GM12878 (cell line): ENCODE measurements around the gene TMC8. TPM values are rescaled to one million over a fixed set of nuclear protein-coding genes. Genes with fewer than 3 reads are reported as not detected.

Source experiments
- ATAC-seq: fragments of 200-7000 bp; cut with Tn5 transposase; 3 replicates; pipeline ENCODE4 v1.9.1; 2020; ENCODE audit warnings: mild to moderate bottlenecking, moderate library complexity
- BruUV-seq: library from RNA; stranded (reverse); fragments of 400-500 nt; replicated peaks from 2 replicates; lab custom pipeline; 2021; lab: Mats Ljungman, UMichigan
- CTCF ChIA-PET: fragments of 300-600 bp; sonication (Branson Sonifier 250); formaldehyde crosslinking; extraction: SDS; loops from one replicate; lab custom pipeline; 2021; ENCODE audit warnings: inconsistent platforms; lab: Yijun Ruan, JAX
- POLR2A ChIA-PET: fragments of 350-600 bp; formaldehyde crosslinking; extraction: SDS; loops from one replicate; lab custom pipeline; 2021; ENCODE audit warnings: inconsistent platforms; lab: Charles Lee
- RAD21 ChIA-PET: fragments of 300-600 bp; sonication (Branson Sonifier 250); formaldehyde crosslinking; loops from one replicate; lab custom pipeline; 2023; ENCODE audit warnings: antibody characterized with exemption; ENCODE audit not compliant: unreplicated experiment; lab: Charles Lee
- SMC1A ChIA-PET: fragments of 300-600 bp; sonication (Branson Sonifier 250); formaldehyde crosslinking; loops from one replicate; lab custom pipeline; 2023; ENCODE audit not compliant: unreplicated experiment, uncharacterized antibody; lab: Charles Lee
- DNase-seq: peaks from one replicate; pipeline ENCODE4 v3.0.0-alpha.2; 2011; ENCODE audit warnings: low read depth, low spot score
- FAIRE-seq: peaks from 3 replicates; lab custom pipeline; 2011; peaks lifted over from hg19 to GRCh38; lab: Jason Lieb, UNC
- H2AFZ ChIP-seq: 2 replicates; pipeline ENCODE4 v1.6.0; 2011; ENCODE audit warnings: low read depth, low read length, control low read depth; ENCODE audit not compliant: control insufficient read depth
- H3K27ac ChIP-seq: 2 replicates; pipeline ENCODE4 v1.5.1; 2011; ENCODE audit warnings: control low read depth; ENCODE audit not compliant: control insufficient read depth, insufficient read depth
- H3K27me3 ChIP-seq, 2 experiments: replicated peaks in 1 of 2; 2 replicates each; pipeline versions ENCODE4 v1.6.0 to v1.6.1; 2011; ENCODE audit warnings: low read length in 1 of 2; ENCODE audit not compliant: control insufficient read depth in 2 of 2, insufficient read depth in 2 of 2
- H3K36me3 ChIP-seq, 2 experiments: 2 replicates each; pipeline ENCODE4 v1.5.1; 2011; ENCODE audit warnings: low read length in 1 of 2; ENCODE audit not compliant: control insufficient read depth in 2 of 2, insufficient read depth in 2 of 2
- H3K4me1 ChIP-seq: 2 replicates; pipeline ENCODE4 v1.6.1; 2011; ENCODE audit warnings: mild to moderate bottlenecking, low read length, moderate library complexity, mixed read lengths; ENCODE audit not compliant: control insufficient read depth, insufficient read depth
- H3K4me2 ChIP-seq: 2 replicates; pipeline ENCODE4 v1.6.0; 2011; ENCODE audit warnings: control low read depth; ENCODE audit not compliant: control insufficient read depth, insufficient read depth
- H3K4me3 ChIP-seq: fragments of 200-600 bp; sonication (generic); 2 replicates; pipeline ENCODE4 v1.5.1; 2016
- H3K79me2 ChIP-seq: 2 replicates; pipeline ENCODE4 v1.6.0; 2011; ENCODE audit warnings: low read length; ENCODE audit not compliant: control insufficient read depth, insufficient read depth
- H3K9ac ChIP-seq: 2 replicates; pipeline ENCODE4 v1.8.0; 2011; ENCODE audit warnings: low read length, control low read depth, mixed read lengths; ENCODE audit not compliant: control insufficient read depth, insufficient read depth
- H3K9me3 ChIP-seq: replicated peaks from 3 replicates; pipeline ENCODE4 v1.5.1; 2011; ENCODE audit warnings: mild to moderate bottlenecking, low read length; ENCODE audit not compliant: control insufficient read depth, insufficient read depth
- H4K20me1 ChIP-seq: 2 replicates; pipeline ENCODE4 v1.6.0; 2011; ENCODE audit not compliant: control insufficient read depth, insufficient read depth
- HCFC1 ChIP-seq: fragments of 150-350 bp; IDR thresholded peaks from 2 replicates; pipeline ENCODE4 v1.6.1; 2014; ENCODE audit warnings: low read length
- NBN ChIP-seq: fragments of 450-650 bp; IDR thresholded peaks from 2 replicates; pipeline ENCODE4 v1.6.1; 2016
- NKRF ChIP-seq: fragments of 450-650 bp; conservative IDR thresholded peaks from 2 replicates; pipeline ENCODE4 v1.6.1; 2017; ENCODE audit warnings: mild to moderate bottlenecking, moderate library complexity
- NR2C2 ChIP-seq: IDR thresholded peaks from 2 replicates; pipeline ENCODE4 v1.6.1; 2011; ENCODE audit warnings: borderline replicate concordance, low read depth; ENCODE audit not compliant: control insufficient read depth, insufficient read length
- SIN3A ChIP-seq: IDR thresholded peaks from 2 replicates; pipeline ENCODE4 v1.6.1; 2012; ENCODE audit warnings: low read depth, low read length, improper control_type of control experiment
- USF2 ChIP-seq: IDR thresholded peaks from 2 replicates; pipeline ENCODE4 v1.6.1; 2011; ENCODE audit warnings: low read depth, low read length, improper control_type of control experiment, borderline replicate concordance
- ZBTB11 ChIP-seq: fragments of 450-650 bp; formaldehyde crosslinking; IDR thresholded peaks from 2 replicates; pipeline ENCODE4 v1.5.0; 2022; ENCODE audit warnings: mild to moderate bottlenecking, missing genetic modification characterization
- ZNF384 ChIP-seq: IDR thresholded peaks from 2 replicates; pipeline ENCODE4 v1.6.1; 2012; ENCODE audit warnings: low read depth, mild to moderate bottlenecking, low read length, improper control_type of control experiment, borderline replicate concordance
- WGBS: methylation state at CpG from one replicate; pipeline ENCODE4 v1.1.6; 2016; ENCODE audit warnings: low lambda C conversion rate; ENCODE audit not compliant: insufficient replicate concordance, insufficient coverage; ENCODE audit errors: missing lambda C conversion rate; 5-methylcytosine and 5-hydroxymethylcytosine counted together
- in situ Hi-C: fragments of 300-500 bp; cut with MboI; formaldehyde crosslinking; loops from 9 replicates; pipeline ENCODE4 v1.14.3; 2018; ENCODE audit warnings: mixed read lengths
- intact Hi-C: fragments of 100-400 bp; cut with micrococcal nuclease; formaldehyde crosslinking; loops from one replicate; pipeline ENCODE4 v1.14.2; 2022; ENCODE audit not compliant: unreplicated experiment
- polyA plus RNA-seq, 11 experiments: library from polyadenylated mRNA; depleted of rRNA in 4 of 11; unstranded in 6 of 11; stranded (reverse) in 5 of 11; fragments of >200 nt; fragmentation: Nextera tagmentation in 4 of 11; fragmentation: Illumina TruSeq in 1 of 11; extraction: Ambion mirVana in 4 of 11; extraction: Trizol in 1 of 11; gene quantifications; 1 replicate in 1 of 11; 2 replicates in 10 of 11; pipeline versions ENCODE4 v1.2.1 to v1.2.3, GENCODE V29; 2011 to 2016; ENCODE audit warnings: inconsistent platforms in 2 of 11, missing spikeins in 2 of 11, low read depth in 1 of 11
- total RNA-seq, 4 experiments: library from RNA; depleted of rRNA in 3 of 4; stranded (reverse); fragments of >200 nt in 3 of 4; fragmentation: Illumina TruSeq in 1 of 4; extraction: Trizol in 1 of 4; gene quantifications; 2 replicates each; pipeline versions ENCODE4 v1.2.1 to v1.2.3, GENCODE V29; 2013 to 2021

TMC8 gene
- total and polyA plus RNA-seq, 10 of the 15 experiments (the other 5 are each of a cell fraction or from before 2014, with no cell fraction given) = 2.7 to 128 (median 40.0) TPM

- DNase-seq (no peak), FAIRE-seq (no peak), ATAC-seq (no peak)
- BruUV-seq = no TSS peak
- Histone ChIP-seq H4K20me1 (peaks cover under 1% of the 10 kb centered on the region; the same call in 1 of the 2 replicates), H3K4me1 (peaks cover 18% of the 10 kb centered on the region), H2AFZ (no peak overlapping the region), H3K9ac (no peak overlapping the region), H3K9me3 (no peaks in the 10 kb centered on the region), H3K4me3 (no peak overlapping the region), H3K27me3 (no peaks in the 10 kb centered on the region), H3K79me2 (peaks cover 2% of the 10 kb centered on the region), H3K4me2 (no peak overlapping the region), H3K27ac (no peak overlapping the region), H3K36me3 (peaks cover 25 to 26% of the 10 kb centered on the region in 2 experiments)
- intact Hi-C loops = no loop called here
- SMC1A ChIA-PET = interaction anchor here (1.3 to 1.4 kb wide), 2 partner anchors 24 to 89 kb away, joined by 4 to 5 read pairs; no protein-coding TSS in a partner anchor
- no peak for TF ChIP-seq HCFC1
- TF ChIP-seq NKRF = no peak
- TF ChIP-seq NR2C2 = no peak
- no peak for TF ChIP-seq SIN3A
- no peak for TF ChIP-seq USF2
- TF ChIP-seq ZBTB11 (CRISPR knock-in tag) = no peak
- TF ChIP-seq NBN = no peak
- no peak for TF ChIP-seq ZNF384
- POLR2A ChIA-PET = interaction anchor here (0.6 to 1.0 kb wide), 3 partner anchors 67 to 145 kb away, joined by 3 read pairs; no protein-coding TSS in a partner anchor
- RAD21 ChIA-PET = interaction anchor here (1.1 to 1.3 kb wide), 2 partner anchors 35 to 129 kb away, joined by 3 read pairs; no protein-coding TSS in a partner anchor
- in situ Hi-C loops = no loop called here
- CTCF ChIA-PET = interaction anchor here (0.6 to 1.3 kb wide), 4 partner anchors 12 to 77 kb away, joined by 3 to 4 read pairs (median 4); no protein-coding TSS in a partner anchor
- WGBS = over 99% methylated on average over 9 of the region's 9 CpGs
Measured at GRCh38 chr17:78109489-78109761, 21.1 kb upstream of the TMC8 start.
